ENCODE data around the gene IRAK1BP1.

- TF ChIP-seq CTCF (IDR thresholded peaks at IDR 0.05) (no peak), POLR2A (IDR thresholded peaks at IDR 0.05) (no peak), POLR2AphosphoS5 (IDR thresholded peaks at IDR 0.05; ENCODE audit: insufficient read depth in 1 of 2, low read depth in 1 of 2) (peak in 1 of 2 donors; percentile 26)
Measured at GRCh38 chr6:78910591-78911171, 43.3 kb downstream of the IRAK1BP1 start.
